Left lobe of liver (tissue), 2 donors: Measurements from ENCODE around the gene RCAN2. TPM values are rescaled to one million over a fixed set of nuclear protein-coding genes. Genes with fewer than 3 reads are reported as not detected.
A peak's percentile ranks its signal among the peaks of the same experiment; 100 is the strongest.
"Not testable (repeated sequence)": the region's sequence is repeated elsewhere in the genome, so short reads cannot be mapped to it uniquely, and the experiment has no call there.

ENCODE experiments used
- ATAC-seq: fragments of 200-7000 bp; cut with Tn5 transposase; one replicate; pipeline ENCODE4 v1.9.1; 2020; ENCODE audit warnings: mild to moderate bottlenecking, moderate library complexity
- DNase-seq: peaks from one replicate; pipeline ENCODE4 v3.0.0-alpha.2; 2020; ENCODE audit warnings: low spot score
- total RNA-seq: library from RNA; stranded (reverse); gene quantifications from one replicate; pipeline ENCODE4 v1.2.1, GENCODE V29; 2021
- donor health status: DM: no; HTN: no; CAD: no; lungs with moderate emphysema.
- donor health status: DM: no; HTN: yes; CAD: no.

Gene RCAN2
- total RNA-seq, 1 donor from 2014 or later: 1.2 TPM

DNA sequence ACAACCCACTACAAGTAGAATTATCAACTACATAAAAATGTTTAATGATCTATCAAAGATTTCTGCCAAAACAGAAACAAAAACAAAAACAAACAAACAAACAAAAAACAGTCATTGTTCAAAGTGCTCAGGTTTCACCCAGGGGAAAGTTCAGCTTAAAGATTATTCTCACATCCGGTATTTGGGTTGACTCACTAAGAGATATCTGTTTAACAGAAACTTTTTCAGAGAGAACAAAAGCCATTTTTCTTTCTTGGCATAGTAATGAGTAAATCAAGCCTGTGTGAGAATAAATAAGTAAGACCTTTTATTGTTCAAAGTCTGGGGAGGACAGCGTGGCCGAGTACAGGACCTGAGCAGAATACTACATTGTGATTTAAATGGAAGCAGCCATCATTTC, 143.6 kb downstream of the RCAN2 start:
- ATAC-seq (no peak), DNase-seq (no peak)

DNA sequence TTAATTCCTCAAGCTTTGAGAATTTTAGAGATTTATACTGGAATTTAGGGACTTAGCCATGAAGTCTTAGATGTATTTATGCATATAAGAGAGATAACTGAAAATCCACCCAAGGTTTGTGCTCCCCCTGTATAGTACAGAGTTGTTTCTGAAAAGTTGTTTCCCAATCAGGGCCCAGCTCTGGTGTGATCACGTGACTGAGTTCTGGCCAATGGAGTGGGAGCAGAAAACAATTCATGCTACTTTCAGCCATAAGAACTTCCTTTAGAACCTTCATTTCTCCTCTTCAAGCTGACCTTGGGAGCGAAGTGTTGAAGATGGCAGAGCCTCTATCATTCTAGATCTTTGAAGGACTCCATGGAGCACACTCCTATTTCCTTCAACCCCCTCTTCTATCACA, 151.0 kb downstream of the RCAN2 start:
- ATAC-seq: no peak
- no peak for DNase-seq

DNA sequence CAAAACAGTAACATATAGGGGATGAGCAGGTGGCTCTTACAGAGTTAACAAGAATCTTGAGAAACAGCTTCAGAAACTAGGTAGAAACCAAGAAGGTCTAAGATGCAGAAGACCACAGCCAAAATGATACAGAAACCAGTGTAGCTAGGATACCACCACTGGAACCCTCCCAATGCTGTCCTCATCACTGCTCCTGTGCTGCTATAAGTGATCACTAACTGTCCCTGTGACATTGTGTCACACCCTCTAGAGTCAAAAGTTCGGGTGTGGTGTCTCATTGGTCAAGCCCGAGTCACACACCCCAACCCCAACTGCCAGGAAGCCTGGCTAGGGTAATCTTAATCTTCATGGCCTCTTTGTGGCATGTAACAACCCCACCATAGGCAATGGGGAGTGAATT, 153.1 kb downstream of the RCAN2 start:
- ATAC-seq: no peak
- no peak for DNase-seq

DNA sequence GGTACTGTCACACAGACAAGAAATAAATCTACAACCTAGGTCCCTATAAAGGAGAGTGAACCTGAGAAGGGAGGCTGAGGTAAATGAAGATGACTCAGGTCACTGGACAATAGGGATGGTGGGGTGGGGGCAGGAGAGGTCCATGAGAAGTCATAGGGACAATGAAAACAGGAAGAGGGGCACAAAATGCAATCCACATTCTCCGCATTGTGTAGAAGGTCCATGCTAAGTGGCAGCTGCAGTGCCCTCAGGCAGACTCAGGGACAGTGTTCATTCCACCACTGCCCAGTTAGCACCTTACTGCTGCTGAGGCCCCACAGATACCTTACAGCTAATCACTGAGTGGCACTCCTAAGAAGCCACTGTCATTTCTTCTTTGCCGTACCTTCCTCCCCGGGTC, 156.8 kb downstream of the RCAN2 start:
- DNase-seq (no peak), ATAC-seq (no peak)

DNA sequence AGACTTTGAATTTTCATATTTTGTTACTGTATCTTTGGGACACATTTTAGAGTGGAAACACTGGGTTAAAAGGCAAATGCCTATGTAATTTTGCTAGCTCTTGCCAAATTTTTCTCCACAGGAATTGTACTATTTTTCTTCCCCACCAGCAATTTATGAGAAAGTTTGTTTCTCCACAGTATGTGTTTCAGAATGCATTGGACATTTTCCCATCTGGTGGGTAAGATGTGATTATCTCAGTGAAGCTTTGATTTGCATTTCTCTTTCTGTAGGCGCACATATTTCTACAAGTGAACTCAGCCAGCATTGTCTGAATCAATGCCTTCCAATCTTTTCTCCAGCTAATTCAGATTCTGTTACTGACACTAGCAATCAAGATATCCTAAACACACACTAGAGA, 157.8 kb downstream of the RCAN2 start:
- DNase-seq (no peak), ATAC-seq (no peak)

DNA sequence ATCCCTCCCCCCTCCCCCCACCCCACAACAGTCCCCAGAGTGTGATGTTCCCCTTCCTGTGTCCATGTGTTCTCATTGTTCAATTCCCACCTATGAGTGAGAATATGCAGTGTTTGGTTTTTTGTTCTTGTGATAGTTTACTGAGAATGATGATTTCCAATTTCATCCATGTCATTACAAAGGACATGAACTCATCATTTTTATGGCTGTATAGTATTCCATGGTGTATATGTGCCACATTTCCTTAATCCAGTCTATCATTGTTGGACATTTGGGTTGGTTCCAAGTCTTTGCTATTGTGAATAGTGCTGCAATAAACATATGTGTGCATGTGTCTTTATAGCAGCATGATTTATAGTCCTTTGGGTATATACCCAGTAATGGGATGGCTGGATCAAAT, 158.8 kb downstream of the RCAN2 start:
- not testable (repeated sequence) for DNase-seq, ATAC-seq

DNA sequence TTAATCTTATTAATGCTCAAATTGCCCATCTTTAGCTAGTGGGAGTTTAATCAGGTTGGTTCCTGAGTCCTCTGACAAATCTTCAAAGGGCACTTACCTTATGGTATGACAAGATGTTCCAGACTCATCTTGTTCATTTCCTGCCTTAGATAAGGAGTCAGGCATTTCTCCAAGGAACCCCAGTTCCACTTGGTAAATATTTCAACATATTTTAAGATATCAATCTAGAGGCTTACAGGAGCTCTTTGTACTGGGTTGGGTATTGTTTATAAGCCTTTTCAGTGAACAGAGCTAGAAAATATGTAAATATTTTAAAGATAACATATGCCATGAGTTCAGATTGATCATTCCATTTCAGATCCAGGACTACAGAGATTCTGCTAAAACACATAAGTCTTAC, 159.8 kb downstream of the RCAN2 start:
- ATAC-seq (no peak), DNase-seq (no peak)

DNA sequence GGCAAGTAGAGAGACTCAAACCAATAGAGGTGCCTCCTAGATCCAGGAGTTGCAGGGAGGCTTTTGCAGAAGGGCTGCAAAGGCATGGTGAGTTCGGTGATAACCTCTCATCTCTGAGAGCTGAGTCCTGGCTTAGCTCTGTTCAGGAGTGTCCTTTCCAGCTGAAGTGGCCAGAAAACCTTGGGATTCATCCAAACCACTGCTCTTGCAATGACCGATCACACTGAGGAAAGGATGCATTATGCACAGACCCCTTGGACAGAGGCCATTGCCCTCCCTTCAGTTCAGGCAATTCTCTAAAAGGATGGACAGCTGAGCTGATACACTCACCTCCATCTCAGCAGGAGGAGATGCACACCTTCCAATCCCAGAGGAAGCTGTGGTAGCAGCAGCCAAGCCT, 161.7 kb downstream of the RCAN2 start:
- no peak for DNase-seq
- peak; percentile 43 for ATAC-seq

DNA sequence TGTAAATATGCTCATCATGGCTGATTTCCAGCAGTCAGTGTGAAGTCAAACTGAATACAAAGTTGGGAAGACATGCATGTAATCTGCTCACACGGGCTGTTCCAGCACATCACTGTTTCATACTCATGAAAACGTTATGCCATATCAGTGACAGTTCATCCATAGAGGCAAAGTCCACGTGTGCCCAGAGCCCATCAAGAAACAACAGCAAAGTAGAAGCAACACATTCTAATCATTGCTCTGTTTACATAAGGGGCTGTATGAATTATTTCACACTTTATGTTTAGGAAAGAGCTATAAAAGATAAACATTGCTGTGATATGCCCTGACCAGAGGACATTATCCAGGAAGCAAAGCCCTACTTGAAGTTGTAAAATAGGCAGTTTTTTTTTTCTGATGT, 163.5 kb downstream of the RCAN2 start:
- ATAC-seq: peak; percentile 48

DNA sequence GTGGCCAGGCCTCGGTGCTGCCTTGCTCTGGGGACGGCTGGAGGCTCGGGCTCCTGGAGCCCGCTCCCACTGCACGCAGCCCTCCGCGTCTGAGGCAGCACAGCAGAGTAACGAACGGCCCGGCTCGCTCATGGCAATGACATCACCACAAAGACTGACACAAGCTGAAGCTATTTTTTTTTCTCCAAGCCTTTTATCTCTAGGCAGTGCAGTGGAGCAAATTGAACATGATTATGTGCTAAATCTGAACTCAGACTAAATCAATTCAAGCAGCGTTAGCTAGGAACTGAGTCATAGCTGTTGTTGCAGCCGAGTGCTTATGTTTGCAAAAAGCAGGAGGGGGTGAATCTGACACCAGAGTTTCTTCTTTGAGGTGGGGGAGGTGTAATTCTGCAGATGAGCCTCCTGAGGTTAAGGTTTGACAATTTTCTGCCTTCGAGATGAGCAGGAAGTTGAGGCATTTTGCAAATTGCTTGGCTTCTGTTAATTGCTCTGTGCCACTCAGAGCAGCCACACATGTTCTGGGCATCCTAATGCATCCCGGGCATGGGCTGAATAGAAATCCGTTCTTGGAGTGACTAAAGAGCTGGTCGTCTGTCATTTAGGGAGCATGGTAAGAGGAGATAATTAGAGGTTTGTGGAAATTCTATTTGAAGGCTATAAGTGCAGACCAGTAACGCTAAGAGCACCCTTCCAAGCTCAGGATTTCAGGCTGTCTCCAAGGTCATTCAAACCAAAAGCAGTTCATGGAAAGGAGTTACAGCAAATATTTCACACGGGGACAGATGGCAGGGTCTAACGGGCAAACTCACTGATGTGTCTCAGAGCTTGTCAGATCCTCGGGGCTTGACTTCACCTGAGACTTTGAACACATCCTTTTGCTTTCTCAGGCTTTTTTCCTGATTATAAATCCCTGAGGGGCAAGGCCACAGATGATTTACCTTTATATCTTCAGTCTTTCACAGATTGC, 165.4 kb downstream of the RCAN2 start:
- DNase-seq (no peak), ATAC-seq (no peak)

More for the DNA sequence above, 163.5 kb downstream of the RCAN2 start:
- no peak for DNase-seq

DNA sequence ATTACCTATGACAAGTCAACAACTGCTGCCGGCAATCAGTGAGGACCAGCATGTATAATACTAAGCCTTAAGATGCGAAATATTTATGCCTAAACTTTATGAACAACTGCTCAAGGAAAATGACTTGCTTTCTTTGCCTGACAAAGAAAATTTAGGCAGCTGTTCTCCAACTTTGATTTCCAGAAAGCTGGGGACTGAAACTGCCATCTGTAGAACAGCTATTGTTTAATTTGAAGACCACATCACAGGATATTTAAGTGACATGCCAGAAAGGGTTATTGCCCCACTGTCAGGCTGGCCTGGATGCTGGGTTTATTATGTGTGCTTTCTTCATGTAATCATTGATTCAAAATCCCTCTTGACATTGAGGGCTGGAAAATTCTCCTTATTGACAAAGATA, 166.5 kb downstream of the RCAN2 start:
- ATAC-seq (no peak), DNase-seq (no peak)

DNA sequence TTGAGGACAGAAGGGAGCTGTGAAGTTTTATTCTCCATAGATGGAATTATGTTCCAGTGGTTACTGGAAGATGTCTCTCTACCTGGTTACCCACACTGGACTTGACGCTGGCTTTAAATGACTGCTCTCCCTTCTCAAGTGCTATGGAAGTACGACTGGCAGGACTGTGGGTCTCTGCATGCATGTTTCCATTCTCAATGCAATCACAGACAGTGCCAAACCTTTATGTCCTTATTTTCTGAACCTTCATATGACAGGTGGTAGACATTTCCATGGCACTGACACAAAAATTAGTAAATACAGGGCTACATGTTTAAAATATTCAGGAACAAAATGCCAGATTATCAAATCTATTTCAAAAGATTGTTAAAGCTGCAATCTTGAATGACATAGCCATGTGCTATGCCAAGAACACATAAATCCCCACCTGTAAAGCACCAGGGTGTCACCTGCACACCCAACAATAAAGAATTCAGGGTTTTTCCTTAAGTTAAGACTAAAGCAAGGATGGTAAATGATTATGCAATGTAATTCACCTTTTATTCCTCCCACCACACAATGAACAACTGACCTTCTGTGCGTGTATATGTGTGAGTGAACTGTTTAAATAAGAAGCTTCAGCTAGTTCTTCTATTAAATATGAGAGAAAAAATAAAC, 167.2 kb downstream of the RCAN2 start:
- DNase-seq (no peak), ATAC-seq (no peak)

DNA sequence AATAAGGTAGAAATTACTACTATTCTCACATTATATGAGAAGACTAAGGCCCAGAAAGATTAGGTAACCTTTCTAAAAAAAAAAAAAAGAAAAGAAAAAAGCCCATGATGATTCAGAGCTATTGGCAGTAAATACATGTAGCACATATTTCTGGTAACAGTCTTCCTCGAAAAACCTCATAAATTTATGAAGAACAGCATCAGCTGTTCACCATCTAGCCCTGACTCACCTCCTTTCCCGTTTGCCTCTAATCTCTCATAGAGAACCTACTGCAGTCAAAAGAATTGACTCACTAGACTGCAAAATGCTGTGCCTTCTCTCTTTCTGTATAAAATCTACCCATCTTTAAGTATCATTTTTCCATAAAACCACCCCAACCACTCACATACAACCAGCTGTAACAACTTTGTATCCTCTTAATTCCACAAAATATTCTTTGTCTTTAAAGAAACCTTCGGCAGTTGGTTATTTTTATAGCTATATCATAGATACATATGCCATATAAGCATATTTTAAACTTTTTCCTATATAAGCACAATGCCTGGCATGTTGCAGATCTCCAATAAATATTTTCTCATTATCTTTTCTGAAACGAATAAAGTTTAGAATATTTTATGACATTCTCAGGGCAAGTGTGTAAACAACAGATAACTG, 167.8 kb downstream of the RCAN2 start:
- ATAC-seq (no peak), DNase-seq (no peak)

DNA sequence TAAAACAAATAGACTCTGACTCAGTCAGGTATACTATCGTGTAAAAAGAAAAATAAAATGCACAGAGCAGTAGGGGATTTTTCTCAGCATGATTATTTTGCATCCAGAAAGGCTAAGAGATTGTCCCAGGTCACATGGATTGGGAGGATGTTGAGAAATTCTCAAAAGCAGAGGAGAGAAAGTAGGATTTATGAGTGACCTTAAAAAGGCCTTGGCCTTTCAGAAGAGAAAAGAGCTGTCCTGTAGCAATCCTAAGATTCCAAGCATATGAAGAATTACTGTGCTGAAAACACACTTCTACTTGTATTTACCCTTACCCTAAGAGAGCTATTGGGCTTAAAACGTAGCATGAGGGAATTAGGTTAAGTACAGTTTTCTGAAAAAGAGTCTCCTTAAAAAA, 170.7 kb downstream of the RCAN2 start:
- DNase-seq (no peak), ATAC-seq (no peak)

DNA sequence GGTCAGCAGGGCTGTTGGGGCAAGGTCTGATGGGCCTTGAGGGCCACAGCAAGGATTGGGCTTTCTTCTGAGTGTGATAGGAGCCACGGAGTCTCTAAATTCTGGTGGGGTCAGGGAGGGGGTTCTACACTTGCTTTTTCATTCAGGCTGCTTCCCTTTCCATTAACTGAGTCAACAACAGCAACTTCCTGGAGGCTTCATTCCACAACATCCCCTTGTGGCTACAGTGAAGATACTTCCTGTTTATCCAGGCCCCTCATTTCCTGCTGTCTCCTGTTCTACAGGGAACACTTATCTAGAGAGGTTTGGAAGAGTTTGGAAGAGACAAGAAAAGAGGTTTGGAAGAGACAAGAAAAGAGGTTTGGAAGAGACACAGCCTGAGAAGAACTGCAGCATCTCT, 175.7 kb downstream of the RCAN2 start:
- DNase-seq: no peak
- no peak for ATAC-seq

DNA sequence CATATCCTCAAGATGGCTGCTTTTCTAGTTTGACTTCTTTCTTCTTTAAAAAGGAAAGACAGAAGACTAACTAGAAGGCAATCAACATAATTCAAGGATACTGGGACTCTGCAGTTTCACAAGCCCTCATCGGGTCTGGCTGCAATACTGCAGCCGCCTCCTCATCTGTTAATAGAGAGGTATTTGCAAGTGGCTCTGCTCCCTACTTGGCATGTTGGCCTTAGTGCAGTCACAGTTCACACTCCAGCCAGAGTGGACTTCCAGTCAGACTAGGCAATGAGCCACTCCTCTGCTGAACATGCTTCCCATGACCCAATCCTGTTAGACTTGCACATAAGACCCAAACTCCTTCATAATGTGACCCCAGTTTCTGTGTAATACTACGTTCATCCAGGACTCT, 178.6 kb downstream of the RCAN2 start:
- no peak for ATAC-seq
- DNase-seq: no peak

DNA sequence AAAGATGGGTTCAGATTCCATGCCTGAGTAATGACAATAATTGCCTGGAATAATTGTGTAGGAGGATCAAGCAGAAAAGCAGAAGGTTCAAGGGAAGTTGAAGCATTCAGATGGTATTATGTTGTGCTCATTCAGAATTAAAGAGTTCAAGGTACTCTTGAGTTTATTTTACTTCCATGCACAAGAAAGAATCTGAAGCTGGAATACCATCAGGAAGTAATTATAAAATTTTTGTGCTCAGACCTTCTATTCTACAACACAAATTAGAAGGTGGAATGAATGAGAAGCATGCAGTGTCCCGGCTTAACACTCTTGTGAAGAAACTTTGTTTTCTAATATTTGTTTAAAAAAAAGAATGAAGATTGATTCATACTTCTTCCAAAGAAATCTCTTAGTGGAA, 181.1 kb downstream of the RCAN2 start:
- no peak for ATAC-seq
- DNase-seq: no peak

DNA sequence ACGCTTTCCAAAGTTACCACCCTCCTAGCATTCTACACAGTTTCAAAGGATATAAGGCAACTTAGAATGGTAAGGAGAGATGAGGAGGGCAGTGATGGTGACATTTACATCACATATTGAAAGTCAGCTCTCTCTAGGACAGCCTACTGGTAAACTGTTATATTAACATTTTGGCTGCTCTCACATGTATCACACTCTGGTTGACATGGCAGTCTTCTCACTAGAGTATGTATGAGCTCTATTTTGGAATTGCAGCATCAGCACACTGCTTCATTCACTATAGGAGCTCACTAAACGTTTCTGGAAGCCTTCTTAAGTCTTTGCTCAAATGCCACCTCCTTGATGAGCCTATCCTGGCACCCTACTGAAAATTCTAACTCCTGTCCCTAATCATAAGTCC, 184.8 kb downstream of the RCAN2 start:
- ATAC-seq: no peak
- DNase-seq: no peak

DNA sequence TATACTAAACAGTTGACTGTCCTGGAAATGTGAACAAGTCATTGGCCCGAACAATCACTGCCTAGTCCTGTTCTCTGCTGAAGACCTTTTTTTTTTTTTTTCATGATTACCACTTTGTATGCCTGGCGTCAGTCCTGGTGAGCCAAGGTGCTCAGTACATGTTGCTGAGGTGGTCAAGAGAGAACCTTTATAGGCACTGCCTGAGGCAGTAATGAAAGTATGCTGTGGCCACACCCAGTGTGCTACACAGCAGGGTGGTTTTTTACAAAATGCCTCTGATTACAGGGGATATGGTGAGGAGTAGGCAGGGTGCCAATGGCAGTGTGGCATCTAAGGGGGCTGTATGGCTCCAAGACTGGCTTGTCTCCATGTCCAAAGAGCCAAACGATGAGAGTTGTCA, 185.4 kb downstream of the RCAN2 start:
- ATAC-seq (no peak), DNase-seq (no peak)

DNA sequence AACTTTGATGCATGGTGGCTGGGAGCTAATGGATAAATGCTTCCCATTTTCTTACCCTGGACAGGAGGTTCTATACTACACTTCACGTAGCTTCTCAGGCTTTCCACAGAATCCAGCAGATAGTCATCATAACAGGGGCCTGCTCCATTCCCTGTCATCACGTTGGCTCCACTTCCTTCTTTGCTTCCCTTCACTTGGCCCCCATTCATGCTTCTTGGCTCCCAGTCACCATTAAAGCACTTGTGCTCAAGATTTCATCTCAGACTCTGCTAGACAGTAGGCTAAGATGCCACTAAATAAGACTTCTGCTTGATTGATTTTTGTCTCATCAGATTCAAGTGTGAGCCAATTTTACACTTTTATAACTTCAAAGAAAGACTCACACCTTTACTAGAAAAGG, 186.0 kb downstream of the RCAN2 start:
- no peak for ATAC-seq
- DNase-seq: no peak

DNA sequence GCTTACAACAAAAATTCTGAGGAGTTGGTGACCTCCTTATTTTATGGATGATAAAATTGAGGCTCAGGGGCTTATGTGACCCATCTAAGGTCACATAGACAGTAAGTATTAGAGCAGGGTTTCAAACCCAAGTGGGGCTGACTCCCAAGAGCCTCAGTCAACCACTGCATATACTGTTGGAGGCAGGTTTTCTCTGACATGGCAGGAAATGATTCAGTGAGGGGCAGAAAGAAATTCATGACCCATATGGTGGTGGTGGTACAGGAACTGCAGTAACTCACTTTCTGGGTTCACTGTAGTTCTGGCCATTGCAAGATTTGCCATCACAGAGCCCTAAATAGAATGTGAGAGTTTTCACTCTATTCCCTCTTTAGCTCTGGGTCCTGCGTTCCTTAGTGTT, 188.4 kb downstream of the RCAN2 start:
- no peak for DNase-seq
- no peak for ATAC-seq

DNA sequence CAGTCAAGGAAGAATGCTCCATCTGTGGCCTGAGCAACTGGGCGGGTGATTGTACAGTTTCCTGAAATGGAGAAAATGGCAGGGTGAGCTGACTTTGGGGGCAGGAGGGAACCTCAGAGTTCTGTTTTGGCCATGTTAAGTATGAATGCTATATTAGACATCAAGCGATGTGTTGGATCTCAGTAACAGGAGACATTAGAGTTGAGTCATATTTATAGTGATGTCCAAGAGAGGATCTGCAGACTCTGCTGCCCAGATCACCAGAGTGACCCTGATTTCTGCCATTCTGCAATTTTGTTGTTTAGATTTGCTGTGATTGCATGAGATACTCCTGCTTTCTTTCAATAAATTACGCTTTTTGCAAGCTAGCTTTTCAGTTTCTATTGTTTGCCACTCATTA, 189.1 kb downstream of the RCAN2 start:
- DNase-seq (no peak), ATAC-seq (no peak)
